HL-60 (cell line): Measurements from ENCODE around the gene JAK1.

Source experiments
- POLR2AphosphoS5 ChIP-seq: IDR thresholded peaks from 2 replicates; pipeline ENCODE4 v1.6.1; 2012; ENCODE audit warnings: low read depth
- TF ChIP-seq, protein P1 (sequence below): IDR thresholded peaks from one replicate; pipeline ENCODE4 v1.5.1; 2011; ENCODE audit warnings: low read length, control low read depth, inconsistent platforms; ENCODE audit not compliant: insufficient read depth

DNA sequence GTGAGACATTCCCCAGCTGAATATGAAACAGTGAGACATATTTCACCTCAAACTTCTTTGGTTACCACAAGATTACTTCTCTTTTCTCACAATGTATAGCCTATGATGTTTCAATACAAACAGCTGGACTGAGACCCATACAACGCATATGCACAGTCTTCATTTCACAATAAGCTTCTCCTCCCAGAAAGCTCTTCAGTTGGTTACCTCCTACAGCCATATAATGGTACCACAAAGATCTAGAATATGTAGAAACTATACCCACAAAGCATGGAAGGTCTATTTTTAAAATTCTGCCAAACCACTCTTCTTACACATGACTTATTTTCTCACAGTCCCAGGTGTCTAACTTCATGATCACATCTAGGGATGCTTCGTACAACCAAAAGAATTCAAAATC, 70.8 kb downstream of the JAK1 start:
- TF ChIP-seq POLR2AphosphoS5: peak; percentile 77
- TF ChIP-seq, protein P1, sequence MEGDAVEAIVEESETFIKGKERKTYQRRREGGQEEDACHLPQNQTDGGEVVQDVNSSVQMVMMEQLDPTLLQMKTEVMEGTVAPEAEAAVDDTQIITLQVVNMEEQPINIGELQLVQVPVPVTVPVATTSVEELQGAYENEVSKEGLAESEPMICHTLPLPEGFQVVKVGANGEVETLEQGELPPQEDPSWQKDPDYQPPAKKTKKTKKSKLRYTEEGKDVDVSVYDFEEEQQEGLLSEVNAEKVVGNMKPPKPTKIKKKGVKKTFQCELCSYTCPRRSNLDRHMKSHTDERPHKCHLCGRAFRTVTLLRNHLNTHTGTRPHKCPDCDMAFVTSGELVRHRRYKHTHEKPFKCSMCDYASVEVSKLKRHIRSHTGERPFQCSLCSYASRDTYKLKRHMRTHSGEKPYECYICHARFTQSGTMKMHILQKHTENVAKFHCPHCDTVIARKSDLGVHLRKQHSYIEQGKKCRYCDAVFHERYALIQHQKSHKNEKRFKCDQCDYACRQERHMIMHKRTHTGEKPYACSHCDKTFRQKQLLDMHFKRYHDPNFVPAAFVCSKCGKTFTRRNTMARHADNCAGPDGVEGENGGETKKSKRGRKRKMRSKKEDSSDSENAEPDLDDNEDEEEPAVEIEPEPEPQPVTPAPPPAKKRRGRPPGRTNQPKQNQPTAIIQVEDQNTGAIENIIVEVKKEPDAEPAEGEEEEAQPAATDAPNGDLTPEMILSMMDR: no peak
